GM12873 (cell line): ENCODE data around the gene KLHL1.

Experiments used
- TF ChIP-seq, protein P1 (sequence below): IDR thresholded peaks from 2 replicates; pipeline ENCODE4 v1.5.1; 2012; ENCODE audit warnings: low read depth, mild to moderate bottlenecking, moderate library complexity, low read length, control low read depth; ENCODE audit not compliant: insufficient read depth; ENCODE audit errors: missing control alignments

The KLHL1 gene

DNA sequence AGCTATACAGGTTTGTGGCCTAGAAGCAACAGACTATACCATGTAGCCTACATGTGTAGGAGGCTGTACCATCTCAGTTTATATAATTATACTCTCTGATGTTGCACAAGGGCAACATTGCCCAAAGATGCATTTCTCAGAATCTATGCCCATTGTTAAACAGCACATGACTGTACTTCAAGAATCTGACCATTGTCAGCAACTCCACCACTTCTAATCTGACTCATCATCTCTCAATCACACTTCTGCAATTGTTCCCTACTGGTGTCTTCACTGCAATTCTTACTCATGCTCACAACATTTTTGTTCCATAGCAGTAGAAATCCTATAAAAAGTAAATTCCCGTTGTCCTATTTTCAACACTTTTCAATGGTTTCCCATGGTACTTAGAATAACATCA is 64.6 kb downstream of the KLHL1 start:
- TF ChIP-seq, protein P1, sequence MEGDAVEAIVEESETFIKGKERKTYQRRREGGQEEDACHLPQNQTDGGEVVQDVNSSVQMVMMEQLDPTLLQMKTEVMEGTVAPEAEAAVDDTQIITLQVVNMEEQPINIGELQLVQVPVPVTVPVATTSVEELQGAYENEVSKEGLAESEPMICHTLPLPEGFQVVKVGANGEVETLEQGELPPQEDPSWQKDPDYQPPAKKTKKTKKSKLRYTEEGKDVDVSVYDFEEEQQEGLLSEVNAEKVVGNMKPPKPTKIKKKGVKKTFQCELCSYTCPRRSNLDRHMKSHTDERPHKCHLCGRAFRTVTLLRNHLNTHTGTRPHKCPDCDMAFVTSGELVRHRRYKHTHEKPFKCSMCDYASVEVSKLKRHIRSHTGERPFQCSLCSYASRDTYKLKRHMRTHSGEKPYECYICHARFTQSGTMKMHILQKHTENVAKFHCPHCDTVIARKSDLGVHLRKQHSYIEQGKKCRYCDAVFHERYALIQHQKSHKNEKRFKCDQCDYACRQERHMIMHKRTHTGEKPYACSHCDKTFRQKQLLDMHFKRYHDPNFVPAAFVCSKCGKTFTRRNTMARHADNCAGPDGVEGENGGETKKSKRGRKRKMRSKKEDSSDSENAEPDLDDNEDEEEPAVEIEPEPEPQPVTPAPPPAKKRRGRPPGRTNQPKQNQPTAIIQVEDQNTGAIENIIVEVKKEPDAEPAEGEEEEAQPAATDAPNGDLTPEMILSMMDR: no peak

DNA sequence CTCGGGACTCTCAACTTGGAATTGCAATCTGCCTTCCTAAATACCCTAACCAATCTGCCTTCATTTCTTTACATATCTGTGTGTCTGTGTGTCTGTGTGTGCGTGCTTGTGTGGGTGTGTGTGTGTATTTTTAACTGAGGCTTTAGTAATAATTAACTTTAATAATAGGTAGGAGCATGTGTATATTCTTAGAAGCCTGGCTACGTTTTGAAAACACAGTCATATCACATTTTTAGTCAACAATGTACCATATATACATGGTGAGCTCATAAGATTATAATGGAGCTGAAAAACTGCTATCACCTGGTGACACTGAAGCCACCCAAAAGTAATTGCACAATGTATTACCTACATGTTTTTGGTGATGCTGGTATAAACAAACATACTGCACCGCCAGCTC is 66.1 kb downstream of the KLHL1 start:
- TF ChIP-seq, protein P1: no peak

DNA sequence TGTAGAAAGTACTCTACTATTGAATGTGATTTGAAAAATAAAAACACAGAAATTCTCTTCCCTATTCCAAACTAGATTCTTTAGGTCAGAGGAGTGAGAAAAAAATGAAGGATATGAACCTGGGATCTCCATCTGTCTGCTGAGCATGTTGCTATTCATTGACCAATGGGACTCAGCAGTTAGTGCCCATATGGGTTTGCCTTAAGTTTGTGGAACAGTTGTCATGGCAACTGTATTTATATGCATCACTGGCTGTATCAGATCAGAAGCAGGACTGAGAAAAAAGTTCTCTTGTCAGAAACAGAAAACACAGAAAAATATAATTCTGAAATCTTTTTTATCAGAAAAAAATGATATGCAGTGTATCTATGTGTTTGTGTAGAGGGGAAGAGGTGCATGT is 74.0 kb downstream of the KLHL1 start:
- TF ChIP-seq, protein P1: no peak

DNA sequence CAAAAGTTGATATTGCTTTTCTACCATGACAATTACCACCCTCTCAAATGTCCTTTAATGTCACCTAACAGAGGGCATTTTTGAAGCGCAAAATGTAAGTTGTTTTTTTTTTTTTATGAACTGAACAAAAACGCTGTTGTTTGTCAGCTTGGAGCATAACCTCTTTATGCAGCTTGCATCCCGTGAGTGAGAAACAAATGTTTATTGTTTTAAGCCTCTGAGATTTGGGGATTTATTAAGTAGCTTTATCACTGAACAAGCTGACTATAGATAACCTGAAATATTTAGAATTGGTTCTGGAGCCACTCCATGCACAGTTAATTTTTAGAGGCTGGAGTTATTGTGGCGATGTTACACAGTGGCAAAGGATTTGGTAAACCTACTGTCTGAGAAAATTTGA is 80.7 kb downstream of the KLHL1 start:
- TF ChIP-seq, protein P1: no peak

DNA sequence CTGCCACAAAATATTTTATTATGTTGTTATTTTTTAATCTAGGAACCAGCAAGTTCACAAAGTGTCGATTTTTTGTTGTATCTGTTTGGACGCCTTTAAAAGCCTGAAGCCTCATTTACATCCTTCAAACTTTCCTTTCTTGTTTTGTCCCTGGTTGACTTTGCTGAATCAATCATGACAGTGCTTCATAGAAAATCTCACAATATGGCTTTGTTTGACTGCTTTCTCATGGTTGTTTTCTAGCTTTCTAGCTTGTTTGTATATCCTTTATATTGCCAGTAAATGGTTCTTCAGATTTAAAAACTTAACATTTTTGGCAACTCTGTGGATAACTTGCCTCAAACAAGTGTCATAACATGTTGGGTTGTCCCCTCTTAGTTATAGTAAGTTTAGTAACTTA is 84.7 kb downstream of the KLHL1 start:
- TF ChIP-seq, protein P1: no peak

DNA sequence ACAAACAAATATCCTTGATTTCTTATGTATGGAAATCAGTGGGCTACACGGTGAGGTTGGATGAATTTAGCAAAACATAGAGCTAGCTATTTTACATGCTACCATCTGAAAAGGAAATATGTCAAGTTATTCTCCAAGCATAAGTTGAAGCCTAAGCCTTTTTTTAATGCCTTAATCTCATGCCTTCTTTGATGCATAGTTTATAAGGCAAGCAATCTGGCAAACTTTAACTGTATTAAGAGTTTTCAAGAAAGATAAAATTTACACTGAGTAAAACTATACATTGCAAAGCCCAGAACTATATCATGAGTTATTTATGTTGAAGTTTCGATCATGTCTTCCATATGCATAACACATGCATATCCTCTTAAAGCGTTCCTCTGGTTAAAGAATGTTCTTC is 85.6 kb downstream of the KLHL1 start:
- TF ChIP-seq, protein P1: no peak

DNA sequence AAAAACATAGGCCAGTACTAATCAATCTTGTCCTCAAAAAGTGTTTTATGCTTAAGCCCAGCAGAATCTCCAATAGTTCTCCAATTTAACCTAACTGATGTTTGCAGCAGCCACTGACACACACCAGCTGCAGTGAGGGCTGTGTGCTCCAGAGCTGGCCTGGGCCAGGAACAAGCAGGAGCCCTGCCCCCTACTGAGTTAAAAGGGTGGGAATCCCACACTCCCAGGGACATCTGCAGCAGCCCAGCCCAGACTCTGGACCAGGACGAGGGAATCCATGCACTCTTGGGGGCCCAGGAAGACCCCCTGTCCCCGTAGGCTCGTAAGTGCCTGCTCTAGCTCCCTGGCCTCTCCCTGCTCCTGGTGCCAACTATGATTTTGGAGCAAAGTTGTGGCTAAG is 92.1 kb downstream of the KLHL1 start:
- TF ChIP-seq, protein P1: no peak
